Vagina (tissue), 2 donors: ENCODE measurements around the gene ST6GAL1. TPM values are rescaled to one million over a fixed set of nuclear protein-coding genes. Genes with fewer than 3 reads are reported as not detected.

Source experiments
- DNase-seq, 2 donors: peaks; one replicate each; pipeline ENCODE4 v3.0.0-alpha.2; 2017; ENCODE audit errors: extremely low spot score in 2 of 2
- H3K27ac ChIP-seq: fragments of 200-600 bp; sonication (generic); one replicate; pipeline ENCODE4 v1.5.1; 2019
- H3K27me3 ChIP-seq: fragments of 200-600 bp; sonication (generic); one replicate; pipeline ENCODE4 v1.5.1; 2019
- H3K36me3 ChIP-seq, 2 donors: fragments of 200-600 bp; sonication (generic); one replicate each; pipeline ENCODE4 v1.5.1; 2017 to 2019
- H3K4me1 ChIP-seq: fragments of 200-600 bp; sonication (generic); one replicate; pipeline ENCODE4 v1.5.1; 2019
- H3K4me3 ChIP-seq, 2 donors: fragments of 200-600 bp; sonication (generic); 1 replicate in 1 of 2; 2 replicates in 1 of 2; pipeline ENCODE4 v1.5.1; 2016 to 2019
- H3K9me3 ChIP-seq: fragments of 200-600 bp; sonication (generic); one replicate; pipeline ENCODE4 v1.5.1; 2019
- CTCF ChIP-seq, 3 experiments: fragments of 450-650 bp in 2 of 3; fragments of 200-600 bp in 1 of 3; sonication (generic) in 1 of 3; IDR thresholded peaks; one replicate each; pipeline ENCODE4 v1.5.1; 2017 to 2019; ENCODE audit warnings: antibody characterized with exemption in 3 of 3, mild to moderate bottlenecking in 2 of 3, moderate library complexity in 2 of 3
- POLR2A ChIP-seq, 2 donors: fragments of 450-650 bp; IDR thresholded peaks; one replicate each; pipeline ENCODE4 v1.6.1; 2017; ENCODE audit warnings: antibody characterized with exemption in 2 of 2, mild to moderate bottlenecking in 2 of 2, moderate library complexity in 2 of 2
- POLR2AphosphoS5 ChIP-seq, 2 donors: sonication (generic); formaldehyde crosslinking; IDR thresholded peaks; one replicate each; pipeline ENCODE4 v1.9.0; 2017; ENCODE audit warnings: antibody characterized with exemption in 2 of 2, mild to moderate bottlenecking in 2 of 2, low read depth in 1 of 2; ENCODE audit not compliant: insufficient read depth in 1 of 2
- intact Hi-C: fragments of 100-400 bp; cut with DNase I; formaldehyde crosslinking; loops from one replicate; pipeline ENCODE4 v1.15.1; 2023
- total RNA-seq: library from RNA; depleted of rRNA; stranded (reverse); fragments of >200 nt; gene quantifications from one replicate; pipeline ENCODE4 v1.2.3, GENCODE V29; 2016

The ST6GAL1 gene
- total RNA-seq, 1 donor from 2014 or later: 37.8 TPM

DNA sequence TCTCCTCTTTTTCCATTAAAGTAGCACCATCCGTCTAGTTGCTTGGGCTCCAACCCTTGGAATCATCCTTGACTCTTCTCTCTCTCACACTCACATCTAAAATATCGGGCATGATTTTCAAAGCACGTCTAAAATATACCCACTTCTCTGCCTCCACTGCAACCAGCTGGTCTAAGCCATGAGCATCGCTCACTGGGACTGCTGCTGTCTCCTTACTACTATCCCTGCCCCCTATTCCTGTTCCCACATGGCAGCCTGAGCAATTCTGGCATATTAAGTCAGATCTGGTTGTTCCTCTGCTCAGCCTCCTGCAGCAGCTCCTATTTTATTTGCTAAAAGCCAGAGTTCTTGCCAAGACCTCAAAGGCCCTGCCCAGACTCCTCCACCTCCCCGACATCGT is 53.7 kb downstream of the ST6GAL1 start:
- TF ChIP-seq CTCF (IDR thresholded peaks at IDR 0.05) (no peak), POLR2AphosphoS5 (IDR thresholded peaks at IDR 0.05; ENCODE audit: insufficient read depth in 1 of 2, low read depth in 1 of 2) (no peak), POLR2A (IDR thresholded peaks at IDR 0.05) (no peak)
- H3K36me3 ChIP-seq: no peaks in the 10 kb centered on the region
- H3K27me3 ChIP-seq: no peaks in the 10 kb centered on the region
- H3K9me3 ChIP-seq: no peaks in the 10 kb centered on the region
- intact Hi-C loops: no loop called here
- no peaks in the 10 kb centered on the region for H3K4me1 ChIP-seq
- H3K27ac ChIP-seq: no peak overlapping the region
- H3K4me3 ChIP-seq: no peak overlapping the region
- no peak for DNase-seq

- Histone ChIP-seq H3K9me3 (no peaks in the 10 kb centered on the region), H3K27ac (no peak overlapping the region), H3K27me3 (no peaks in the 10 kb centered on the region), H3K4me1 (no peaks in the 10 kb centered on the region), H3K36me3 (no peaks in the 10 kb centered on the region), H3K4me3 (no peak overlapping the region)
- no peak for DNase-seq
- intact Hi-C loops: no loop called here
- TF ChIP-seq POLR2A (IDR thresholded peaks at IDR 0.05): no peak
- no peak for TF ChIP-seq CTCF (IDR thresholded peaks at IDR 0.05)
- no peak for TF ChIP-seq POLR2AphosphoS5 (IDR thresholded peaks at IDR 0.05; ENCODE audit: insufficient read depth in 1 of 2, low read depth in 1 of 2)
Observed at GRCh38 chr3:186985661-186986364, 55.5 kb downstream of the ST6GAL1 start.

DNA sequence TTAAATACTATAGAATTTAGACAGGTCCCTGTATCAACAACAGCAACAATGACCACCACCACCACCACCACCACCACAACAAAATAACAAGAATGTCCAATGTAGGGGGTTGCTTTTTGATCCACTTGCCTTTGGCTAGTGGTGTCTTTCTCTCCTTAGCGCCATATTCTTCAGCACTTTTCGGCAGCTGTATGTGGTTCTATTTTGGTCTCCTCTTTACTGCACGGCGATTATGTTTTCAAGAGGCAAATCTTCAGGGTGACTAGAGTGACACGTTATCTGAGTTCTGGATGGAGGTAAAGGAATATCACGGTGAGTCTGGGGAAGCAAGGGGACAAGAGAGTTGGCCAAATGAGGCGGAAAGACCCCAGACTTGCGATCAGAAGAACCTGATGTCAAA is 56.1 kb downstream of the ST6GAL1 start:
- Histone ChIP-seq H3K9me3 (no peaks in the 10 kb centered on the region), H3K4me3 (no peak overlapping the region), H3K4me1 (no peaks in the 10 kb centered on the region), H3K27ac (no peak overlapping the region), H3K27me3 (no peaks in the 10 kb centered on the region), H3K36me3 (no peaks in the 10 kb centered on the region)
- intact Hi-C loops: no loop called here
- DNase-seq: no peak
- no peak for TF ChIP-seq POLR2AphosphoS5 (IDR thresholded peaks at IDR 0.05; ENCODE audit: insufficient read depth in 1 of 2, low read depth in 1 of 2)
- TF ChIP-seq CTCF (IDR thresholded peaks at IDR 0.05): no peak
- TF ChIP-seq POLR2A (IDR thresholded peaks at IDR 0.05): no peak

GRCh38 chr3:186986816-186987215 is 56.5 kb downstream of the ST6GAL1 start:
- no peaks in the 10 kb centered on the region for H3K27me3 ChIP-seq
- no peak for DNase-seq

More at GRCh38 chr3:186986816-186987215, 56.5 kb downstream of the ST6GAL1 start:
- TF ChIP-seq CTCF (IDR thresholded peaks at IDR 0.05) (no peak), POLR2AphosphoS5 (IDR thresholded peaks at IDR 0.05; ENCODE audit: insufficient read depth in 1 of 2, low read depth in 1 of 2) (no peak), POLR2A (IDR thresholded peaks at IDR 0.05) (no peak)
- Histone ChIP-seq H3K4me3 (no peak overlapping the region), H3K9me3 (no peaks in the 10 kb centered on the region), H3K4me1 (no peaks in the 10 kb centered on the region), H3K27ac (no peak overlapping the region), H3K36me3 (no peaks in the 10 kb centered on the region)
- intact Hi-C loops: no loop called here
